ENCODE results near the gene BLID. TPM values are rescaled to one million over a fixed set of nuclear protein-coding genes. Genes with fewer than 3 reads are reported as not detected.

BLID gene
- total and polyA plus RNA-seq, 2 of the 8 experiments (the other 6 are each of a cell fraction or from before 2014, with no cell fraction given): not detected

- no peaks in the 10 kb centered on the region for H3K79me1 ChIP-seq (ENCODE audit: low read depth, low read length)
- POLR2A ChIA-PET (ENCODE audit: partially characterized antibody): no interaction called here
- TF ChIP-seq E2F6 (IDR thresholded peaks at IDR 0.05) (no peak), EP300 (IDR thresholded peaks at IDR 0.05; ENCODE audit: borderline replicate concordance in 1 of 2, low read depth in 2 of 2, low read length in 2 of 2) (no peak), SIX5 (IDR thresholded peaks at IDR 0.05; ENCODE audit: low read depth, low read length) (no peak), TCF12 (IDR thresholded peaks at IDR 0.05; ENCODE audit: low read depth, low read length) (no peak), ATF2 (IDR thresholded peaks at IDR 0.05; ENCODE audit: low read length) (no peak), SP4 (IDR thresholded peaks at IDR 0.05; ENCODE audit: low read length) (no peak), SAP30 (IDR thresholded peaks at IDR 0.05; ENCODE audit: insufficient read depth, insufficient replicate concordance, low read length) (no peak), HDAC6 (IDR thresholded peaks at IDR 0.05; ENCODE audit: low read depth, low read length) (no peak), NRF1 (IDR thresholded peaks at IDR 0.05; ENCODE audit: low read depth, low read length) (no peak)
These were observed 17.6 kb downstream of the BLID start for GRCh38 chr11:122098261-122098980.

More at GRCh38 chr11:122098261-122098980, 17.6 kb downstream of the BLID start:
- Histone ChIP-seq H3K23ac (ENCODE audit: insufficient read length) (no peak overlapping the region), H3K14ac (ENCODE audit: insufficient read length) (no peak overlapping the region), H2AFZ (ENCODE audit: low read length) (no peak overlapping the region), H3K9ac (replicated peaks in 1 of 4; ENCODE audit: extremely low read depth in 1 of 4, low read depth in 3 of 4, low read length in 3 of 4) (no peak overlapping the region), H4K8ac (ENCODE audit: extremely low read depth, insufficient read depth, low read length) (no peak overlapping the region), H3K27me3 (replicated peaks in 1 of 4; ENCODE audit: control insufficient read depth in 3 of 4, extremely low read depth in 1 of 4, insufficient read depth in 3 of 4, low read length in 3 of 4) (peaks cover 0 to 15% (median 12%) of the 10 kb centered on the region in 4 experiments; a peak in 6 of 7 replicates), H4K91ac (replicated peaks; ENCODE audit: insufficient read length, low read length) (no peak overlapping the region), H2BK15ac (ENCODE audit: low read length) (no peak overlapping the region), H2BK5ac (ENCODE audit: low read depth, low read length) (no peak overlapping the region), H2AK5ac (ENCODE audit: low read depth, low read length) (no peak overlapping the region), H3K4me3 (ENCODE audit: extremely low read depth in 1 of 4, insufficient read depth in 2 of 4, low read depth in 3 of 4, low read length in 4 of 4) (no peak overlapping the region), H4K5ac (ENCODE audit: insufficient read length, low read depth, low read length) (no peak overlapping the region), H3K18ac (ENCODE audit: extremely low read depth, low read length) (no peak overlapping the region), H3K4me2 (ENCODE audit: insufficient read depth in 1 of 2, low read depth in 2 of 2, low read length in 2 of 2) (no peak overlapping the region; a peak in 1 of 4 replicates), H3K56ac (replicated peaks; ENCODE audit: insufficient read length, low read depth, low read length) (no peak overlapping the region), H3K79me2 (ENCODE audit: control insufficient read depth in 1 of 2, insufficient read depth in 2 of 2, low read length in 2 of 2) (no peaks in the 10 kb centered on the region), H3K27ac (ENCODE audit: low read depth, low read length) (no peak overlapping the region), H2BK20ac (ENCODE audit: low read length) (no peak overlapping the region), H3K9me3 (ENCODE audit: insufficient read depth in 2 of 2, low read depth in 1 of 2, low read length in 1 of 2) (no peaks in the 10 kb centered on the region), H4K20me1 (replicated peaks in 1 of 2; ENCODE audit: control insufficient read depth in 1 of 2, insufficient read depth in 2 of 2, low read length in 2 of 2) (no peaks in the 10 kb centered on the region), H3K36me3 (ENCODE audit: control insufficient read depth in 2 of 4, insufficient read depth in 4 of 4, low read length in 3 of 4) (no peaks in the 10 kb centered on the region), H3K4me1 (replicated peaks in 1 of 4; ENCODE audit: control insufficient read depth in 3 of 4, insufficient read depth in 4 of 4, low read length in 3 of 4) (peaks cover 2 to 13% (median 4%) of the 10 kb centered on the region in 4 experiments; a peak in 6 of 7 replicates), H2BK120ac (replicated peaks; ENCODE audit: low read depth, low read length) (no peak overlapping the region), H2BK12ac (ENCODE audit: low read depth, low read length) (no peak overlapping the region), H3K23me2 (ENCODE audit: low read depth, low read length) (no peaks in the 10 kb centered on the region; the same call in 1 of the 2 replicates), H3K4ac (replicated peaks; ENCODE audit: insufficient read length, low read depth, low read length) (no peak overlapping the region)
- FAIRE-seq (no peak), DNase-seq (ENCODE audit: low read depth in 1 of 2, low spot score in 2 of 2) (no peak)
- CTCF ChIA-PET (ENCODE audit: partially characterized antibody): interaction anchor here (1.2 to 4.4 kb wide), 4 partner anchors 9 to 442 kb away, joined by 3 to 75 read pairs (median 11); no protein-coding TSS in a partner anchor
- 89% methylated on average over 7 of the region's 7 CpGs; no CpG with 5 or more reads in 1 of the 2 experiments for WGBS, 2 experiments (ENCODE audit: extremely low coverage in 1 of 2, insufficient coverage in 1 of 2, insufficient read length in 1 of 2, insufficient replicate concordance in 2 of 2, low coverage in 1 of 2, low lambda C conversion rate in 2 of 2, missing lambda C conversion rate in 1 of 2)
